DOHH2 (cell line): ENCODE results near the gene SMG6.
A peak's percentile ranks its signal among the peaks of the same experiment; 100 is the strongest.

ENCODE experiments used
- EZH2phosphoT487 ChIP-seq: fragments of 200-600 bp; sonication (generic); IDR thresholded peaks from 2 replicates; pipeline ENCODE4 v1.6.1; 2017; ENCODE audit warnings: borderline replicate concordance, mild to moderate bottlenecking, antibody characterized with exemption, low read length, moderate library complexity, mixed read lengths
- TF ChIP-seq, protein P1 (sequence below): fragments of 200-600 bp; sonication (generic); IDR thresholded peaks from one replicate; pipeline ENCODE4 v1.5.1; 2014; ENCODE audit warnings: antibody characterized with exemption, mild to moderate bottlenecking, low read depth, low read length; ENCODE audit not compliant: poor library complexity, severe bottlenecking

DNA sequence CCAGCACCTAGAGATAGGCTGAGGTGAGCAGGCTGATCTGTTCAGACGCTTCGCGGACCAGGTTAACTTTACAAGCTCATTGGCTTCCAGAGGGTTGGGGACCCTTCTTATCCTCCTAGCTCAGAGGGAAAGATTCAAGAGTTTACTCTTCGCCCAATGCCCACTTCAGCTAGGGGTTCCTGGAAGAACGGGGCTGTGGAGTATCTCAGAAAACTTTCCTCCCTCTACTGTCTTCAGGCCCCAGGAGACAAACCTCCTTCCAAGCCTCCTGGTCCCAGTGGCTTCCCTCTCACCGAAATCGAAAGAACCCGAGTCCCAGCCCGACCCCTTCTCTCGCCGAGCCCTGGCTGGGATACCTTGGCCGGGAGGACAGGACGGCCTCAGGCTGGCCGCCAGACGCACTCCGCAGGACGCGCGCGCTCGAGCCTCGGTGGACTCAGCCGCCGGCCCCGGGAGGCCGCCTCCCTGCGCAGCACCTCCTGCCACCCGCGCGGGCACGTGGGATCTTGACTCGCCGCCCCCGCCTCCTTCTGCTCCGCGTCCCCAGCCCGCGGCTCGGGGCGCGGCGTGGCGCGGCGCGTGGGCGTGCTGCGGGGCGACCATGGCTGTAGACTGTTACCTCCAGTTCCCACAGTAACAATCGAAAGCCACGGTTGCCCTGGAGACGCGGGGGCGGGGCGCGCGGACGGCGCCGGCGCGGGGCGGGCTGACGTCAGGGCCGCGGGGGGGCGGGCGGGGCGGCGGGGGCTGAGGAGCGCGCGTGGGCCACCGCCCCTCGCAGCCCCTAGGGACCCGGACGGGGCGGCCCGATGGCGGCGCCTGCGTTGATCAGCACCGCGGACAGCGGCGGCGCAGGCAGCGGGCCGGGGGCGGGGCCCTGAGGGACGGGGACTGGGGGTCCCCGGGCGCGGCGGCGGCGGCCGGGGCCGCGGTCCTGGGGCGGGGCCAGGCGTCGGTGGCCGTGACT lies 254.0 kb downstream of the SMG6 start:
- TF ChIP-seq, protein P1, sequence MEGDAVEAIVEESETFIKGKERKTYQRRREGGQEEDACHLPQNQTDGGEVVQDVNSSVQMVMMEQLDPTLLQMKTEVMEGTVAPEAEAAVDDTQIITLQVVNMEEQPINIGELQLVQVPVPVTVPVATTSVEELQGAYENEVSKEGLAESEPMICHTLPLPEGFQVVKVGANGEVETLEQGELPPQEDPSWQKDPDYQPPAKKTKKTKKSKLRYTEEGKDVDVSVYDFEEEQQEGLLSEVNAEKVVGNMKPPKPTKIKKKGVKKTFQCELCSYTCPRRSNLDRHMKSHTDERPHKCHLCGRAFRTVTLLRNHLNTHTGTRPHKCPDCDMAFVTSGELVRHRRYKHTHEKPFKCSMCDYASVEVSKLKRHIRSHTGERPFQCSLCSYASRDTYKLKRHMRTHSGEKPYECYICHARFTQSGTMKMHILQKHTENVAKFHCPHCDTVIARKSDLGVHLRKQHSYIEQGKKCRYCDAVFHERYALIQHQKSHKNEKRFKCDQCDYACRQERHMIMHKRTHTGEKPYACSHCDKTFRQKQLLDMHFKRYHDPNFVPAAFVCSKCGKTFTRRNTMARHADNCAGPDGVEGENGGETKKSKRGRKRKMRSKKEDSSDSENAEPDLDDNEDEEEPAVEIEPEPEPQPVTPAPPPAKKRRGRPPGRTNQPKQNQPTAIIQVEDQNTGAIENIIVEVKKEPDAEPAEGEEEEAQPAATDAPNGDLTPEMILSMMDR: no peak
- 0 out of 2 replicates have a peak, but pooled peaks have one; percentile 61 for TF ChIP-seq EZH2phosphoT487
